Activated B cell treated with CpG ODN at 0.5 μM for 24 hours (primary cell): ENCODE measurements around the gene EARS2. TPM values are rescaled to one million over a fixed set of nuclear protein-coding genes. Genes with fewer than 3 reads are reported as not detected.
"Not testable (repeated sequence)": the region's sequence is repeated elsewhere in the genome, so short reads cannot be mapped to it uniquely, and the experiment has no call there.

ENCODE experiments used
- ATAC-seq: fragments of 200-7000 bp; cut with Tn5 transposase; one replicate; pipeline ENCODE4 v1.10.0; 2021; ENCODE audit warnings: low read depth, mild to moderate bottlenecking, moderate library complexity
- CTCF ChIA-PET: fragments of 350-600 bp; sonication (Branson Sonifier 250); formaldehyde crosslinking; loops from one replicate; lab custom pipeline; 2021; ENCODE audit warnings: antibody characterized with exemption; lab: Charles Lee
- POLR2A ChIA-PET: fragments of 350-600 bp; sonication (Branson Sonifier 250); formaldehyde crosslinking; loops from one replicate; lab custom pipeline; 2021; ENCODE audit warnings: antibody characterized with exemption; lab: Charles Lee
- DNase-seq: peaks from one replicate; pipeline ENCODE4 v3.0.0; 2022
- H3K27ac Mint-ChIP-seq: one replicate; pipeline ENCODE4 v1.8.0; 2020; ENCODE audit warnings: mixed read lengths
- H3K27me3 Mint-ChIP-seq: one replicate; pipeline ENCODE4 v1.8.0; 2021; ENCODE audit warnings: mixed read lengths
- H3K36me3 Mint-ChIP-seq: one replicate; pipeline ENCODE4 v1.8.0; 2021; ENCODE audit warnings: low read depth, mixed read lengths
- H3K4me1 Mint-ChIP-seq: one replicate; pipeline ENCODE4 v1.8.0; 2021; ENCODE audit warnings: mixed read lengths
- H3K4me3 Mint-ChIP-seq: one replicate; pipeline ENCODE4 v1.8.0; 2020; ENCODE audit warnings: mild to moderate bottlenecking, mixed read lengths
- H3K9me3 Mint-ChIP-seq: one replicate; pipeline ENCODE4 v1.8.0; 2020; ENCODE audit warnings: mixed read lengths
- CTCF ChIP-seq: fragments of 200-600 bp; IDR thresholded peaks from one replicate; pipeline ENCODE4 v1.8.0; 2022; ENCODE audit warnings: antibody characterized with exemption, mild to moderate bottlenecking
- intact Hi-C: fragments of 100-400 bp; cut with micrococcal nuclease; formaldehyde crosslinking; loops from one replicate; pipeline ENCODE4 v1.15.1; 2024
- total RNA-seq: library from RNA; stranded (reverse); gene quantifications from 2 replicates; pipeline ENCODE4 v1.2.3, GENCODE V29; 2022

The EARS2 gene
- total RNA-seq, 1 donor from 2014 or later: 27.5 TPM

- Mint-ChIP-seq H3K9me3 (no peaks in the 10 kb centered on the region), H3K36me3 (peaks cover 21% of the 10 kb centered on the region), H3K4me1 (peaks cover 58% of the 10 kb centered on the region), H3K27ac (peak overlapping the region; percentile 64), H3K4me3 (no peak overlapping the region), H3K27me3 (no peaks in the 10 kb centered on the region)
- ChIA-PET POLR2A (no interaction called here), CTCF (no interaction called here)
- no peak for DNase-seq
- TF ChIP-seq CTCF: no peak
- ATAC-seq: no peak
- intact Hi-C loops: no loop called here
Measured at GRCh38 chr16:23511731-23512130, 45.4 kb downstream of the EARS2 start.

GRCh38 chr16:23510915-23511270 is 46.3 kb downstream of the EARS2 start:
- Mint-ChIP-seq H3K36me3 (peaks cover 22% of the 10 kb centered on the region), H3K27ac (peak overlapping the region; percentile 86), H3K4me1 (peaks cover 58% of the 10 kb centered on the region), H3K4me3 (peak overlapping the region; percentile 86)
- intact Hi-C loops, H3K27me3 Mint-ChIP-seq, DNase-seq, ATAC-seq, H3K9me3 Mint-ChIP-seq: not testable (repeated sequence)
- CTCF ChIA-PET: interaction anchor here (1.5 to 2.4 kb wide), 2 partner anchors 75 to 86 kb away, joined by 5 to 7 read pairs; no protein-coding TSS in a partner anchor
- POLR2A ChIA-PET: interaction anchor here (1.2 to 8.1 kb wide), 6 partner anchors 8 to 48 kb away, joined by 4 to 209 read pairs (median 8); partner anchors contain the start of genes EARS2 and UBFD1

GRCh38 chr16:23510164-23510914 is 46.8 kb downstream of the EARS2 start, which contains the start of gene GGA2:
Gene GGA2, minus strand, starts transcription at chr16:23510494. Its CDS starts 83 bp downstream, at chr16:23510411.
- Mint-ChIP-seq H3K4me3 (peak within 1 kb of the TSS; percentile 90), H3K9me3 (no peaks in the 10 kb centered on the region), H3K4me1 (peaks cover 59% of the 10 kb centered on the region), H3K27ac (peak within 1 kb of the TSS; percentile 95), H3K27me3 (no peaks in the 10 kb centered on the region), H3K36me3 (peaks cover 20% of the 10 kb centered on the region)
- peak; percentile 77 for DNase-seq
- intact Hi-C loops: no loop called here
- CTCF ChIA-PET: interaction anchor here (1.5 to 2.4 kb wide), 2 partner anchors 74 to 86 kb away, joined by 5 to 7 read pairs; no protein-coding TSS in a partner anchor
- peak; percentile 75 for ATAC-seq
- POLR2A ChIA-PET: interaction anchor here (0.6 to 8.1 kb wide), 9 partner anchors 9 to 57 kb away, joined by 4 to 209 read pairs (median 7); partner anchors contain the start of genes COG7, EARS2 and UBFD1
- no peak for TF ChIP-seq CTCF

GRCh38 chr16:23509782-23510163 is 47.4 kb downstream of the EARS2 start:
- CTCF ChIA-PET: interaction anchor here (1.5 to 2.4 kb wide), 2 partner anchors 74 to 87 kb away, joined by 5 to 7 read pairs; no protein-coding TSS in a partner anchor
- DNase-seq: no peak
- Mint-ChIP-seq H3K4me1 (peaks cover 61% of the 10 kb centered on the region), H3K9me3 (no peaks in the 10 kb centered on the region), H3K27ac (peak overlapping the region; percentile 95), H3K27me3 (no peaks in the 10 kb centered on the region), H3K36me3 (peaks cover 20% of the 10 kb centered on the region), H3K4me3 (peak overlapping the region; percentile 90)
- POLR2A ChIA-PET: interaction anchor here (0.6 to 8.1 kb wide), 11 partner anchors 9 to 61 kb away, joined by 3 to 209 read pairs (median 6); partner anchors contain the start of genes COG7, EARS2 and UBFD1
- no peak for TF ChIP-seq CTCF
- ATAC-seq: peak; percentile 12
- intact Hi-C loops: loop anchor here (1.0 to 5.0 kb wide), 3 partner anchors 9 to 87 kb away; partner anchors contain the start of genes COG7 and NDUFAB1

- Mint-ChIP-seq H3K4me3 (peak overlapping the region; percentile 90), H3K27ac (peak overlapping the region; percentile 95), H3K36me3 (peaks cover 20% of the 10 kb centered on the region), H3K27me3 (no peaks in the 10 kb centered on the region), H3K9me3 (no peaks in the 10 kb centered on the region), H3K4me1 (peaks cover 62% of the 10 kb centered on the region)
- ChIA-PET POLR2A (interaction anchor here (0.8 to 8.1 kb wide), 8 partner anchors 10 to 61 kb away, joined by 3 to 209 read pairs (median 6); partner anchors contain the start of genes COG7, EARS2 and UBFD1), CTCF (interaction anchor here (1.1 to 2.4 kb wide), 3 partner anchors 10 to 87 kb away, joined by 3 to 7 read pairs (median 5); no protein-coding TSS in a partner anchor)
- intact Hi-C loops: loop anchor here (1.0 to 5.0 kb wide), 3 partner anchors 9 to 87 kb away; partner anchors contain the start of genes COG7 and NDUFAB1
- TF ChIP-seq CTCF: no peak
- no peak for DNase-seq
- ATAC-seq: no peak
Measured at GRCh38 chr16:23509441-23509754, 47.8 kb downstream of the EARS2 start.
